Measurements from ENCODE around the gene BEND6.

- TF ChIP-seq GATA2 (IDR thresholded peaks at IDR 0.05; ENCODE audit: low read depth, low read length) (no peak), GATA3 (IDR thresholded peaks at IDR 0.05; ENCODE audit: low read depth, low read length) (no peak)
Measured at GRCh38 chr6:56934876-56935275, 20.0 kb upstream of the BEND6 start.
